AG09319 (cell line): ENCODE data around the gene SASH1.

Experiments used
- DNase-seq: peaks from one replicate; pipeline ENCODE4 v3.0.0-alpha.2; 2010; ENCODE audit warnings: low read depth; ENCODE audit errors: extremely low read depth
- TF ChIP-seq, protein P1 (sequence below): IDR thresholded peaks from 2 replicates; pipeline ENCODE4 v1.5.1; 2011; ENCODE audit warnings: low read depth, mild to moderate bottlenecking, inconsistent platforms, low read length, moderate library complexity

Gene SASH1

DNA sequence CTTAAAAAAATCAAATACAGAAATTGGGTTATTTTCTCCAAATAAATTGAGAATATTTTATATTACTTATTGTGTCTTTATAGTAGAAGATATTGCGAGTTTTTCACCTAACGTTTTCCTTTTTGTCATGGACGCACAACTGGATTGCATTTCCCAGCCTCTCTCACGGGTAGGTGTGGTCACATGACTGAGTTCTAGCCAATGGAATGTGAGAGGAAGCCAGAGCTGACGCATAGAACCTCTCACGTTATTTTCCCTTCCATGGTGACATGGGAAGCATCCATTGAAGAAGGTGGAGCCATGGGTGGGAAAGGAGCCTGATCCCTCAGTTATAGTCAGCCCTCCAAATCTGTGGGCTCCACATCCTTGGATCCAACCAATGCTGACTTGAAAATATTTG lies 248.2 kb downstream of the SASH1 start:
- no peak for DNase-seq

DNA sequence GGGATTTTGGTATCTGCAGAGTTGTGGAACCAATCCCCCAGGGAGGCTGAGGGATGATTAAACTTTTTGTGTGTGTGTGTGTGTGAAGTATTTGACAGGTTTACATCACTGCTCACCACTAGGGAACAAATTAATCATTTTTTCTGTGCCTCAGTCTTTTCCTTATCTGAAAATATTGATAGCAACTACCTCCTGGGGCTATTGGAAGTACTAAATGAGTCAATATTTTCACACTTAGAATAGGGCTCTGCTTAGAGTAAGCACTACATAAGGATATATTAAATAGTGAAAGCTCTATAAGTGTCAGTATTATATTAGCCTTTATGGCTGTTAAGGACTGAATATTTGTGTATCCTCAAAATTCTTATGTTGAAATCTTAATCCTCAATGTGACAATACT lies 249.0 kb downstream of the SASH1 start:
- TF ChIP-seq, protein P1, sequence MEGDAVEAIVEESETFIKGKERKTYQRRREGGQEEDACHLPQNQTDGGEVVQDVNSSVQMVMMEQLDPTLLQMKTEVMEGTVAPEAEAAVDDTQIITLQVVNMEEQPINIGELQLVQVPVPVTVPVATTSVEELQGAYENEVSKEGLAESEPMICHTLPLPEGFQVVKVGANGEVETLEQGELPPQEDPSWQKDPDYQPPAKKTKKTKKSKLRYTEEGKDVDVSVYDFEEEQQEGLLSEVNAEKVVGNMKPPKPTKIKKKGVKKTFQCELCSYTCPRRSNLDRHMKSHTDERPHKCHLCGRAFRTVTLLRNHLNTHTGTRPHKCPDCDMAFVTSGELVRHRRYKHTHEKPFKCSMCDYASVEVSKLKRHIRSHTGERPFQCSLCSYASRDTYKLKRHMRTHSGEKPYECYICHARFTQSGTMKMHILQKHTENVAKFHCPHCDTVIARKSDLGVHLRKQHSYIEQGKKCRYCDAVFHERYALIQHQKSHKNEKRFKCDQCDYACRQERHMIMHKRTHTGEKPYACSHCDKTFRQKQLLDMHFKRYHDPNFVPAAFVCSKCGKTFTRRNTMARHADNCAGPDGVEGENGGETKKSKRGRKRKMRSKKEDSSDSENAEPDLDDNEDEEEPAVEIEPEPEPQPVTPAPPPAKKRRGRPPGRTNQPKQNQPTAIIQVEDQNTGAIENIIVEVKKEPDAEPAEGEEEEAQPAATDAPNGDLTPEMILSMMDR = no peak
- DNase-seq = no peak

More for the DNA sequence above, 248.2 kb downstream of the SASH1 start:
- TF ChIP-seq, protein P1 = no peak

DNA sequence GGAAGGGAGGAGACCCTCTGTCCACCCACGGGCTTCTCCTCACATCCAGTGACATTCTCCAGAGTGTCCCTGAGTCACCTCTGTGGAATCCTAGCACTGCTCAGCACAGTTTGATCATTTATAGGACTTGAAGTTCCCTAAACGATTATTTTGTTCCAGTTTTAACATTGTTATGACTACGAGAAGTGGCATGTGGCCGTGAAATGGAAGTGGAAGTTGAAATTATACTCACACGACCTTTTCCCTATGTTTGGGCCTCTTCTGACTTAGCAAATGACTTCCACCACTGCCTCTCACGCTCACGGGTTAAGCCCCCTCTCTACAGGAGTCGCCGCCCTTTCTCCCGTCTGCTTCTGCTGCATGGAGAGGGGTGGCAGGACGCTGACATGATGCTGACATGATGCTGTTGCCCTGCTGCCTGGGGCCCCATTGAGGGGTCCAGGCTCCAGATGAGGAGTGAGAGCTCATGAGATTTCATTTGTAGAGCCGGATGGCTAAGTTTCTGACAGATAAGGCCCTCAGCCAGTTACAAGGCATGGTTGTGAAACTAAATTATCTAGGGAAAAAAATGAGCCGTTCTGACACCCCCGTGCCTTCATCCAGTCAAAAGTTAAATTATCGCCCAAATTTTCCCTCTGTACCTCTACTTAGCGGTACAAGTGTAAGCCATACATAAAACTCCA lies 250.6 kb downstream of the SASH1 start:
- DNase-seq = no peak
- TF ChIP-seq, protein P1 = no peak

DNA sequence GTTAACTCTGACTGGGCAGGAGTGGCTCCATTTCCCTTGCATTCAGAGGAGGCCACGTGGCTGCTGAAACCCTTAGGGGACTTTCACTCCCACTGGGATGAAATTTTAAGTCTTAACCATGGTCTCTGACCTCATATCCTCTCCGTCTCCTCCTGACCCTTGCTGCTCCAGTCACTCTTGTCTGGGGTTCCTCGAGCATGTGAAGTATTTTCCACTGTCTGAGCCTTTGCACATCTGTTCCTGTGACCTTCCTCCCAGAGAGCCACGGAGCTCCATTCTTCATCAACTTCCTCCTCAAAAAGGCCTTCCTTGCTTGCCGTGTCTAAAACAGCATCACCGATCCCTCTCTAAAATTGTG lies 251.2 kb downstream of the SASH1 start:
- DNase-seq = no peak
- TF ChIP-seq, protein P1 = no peak

DNA sequence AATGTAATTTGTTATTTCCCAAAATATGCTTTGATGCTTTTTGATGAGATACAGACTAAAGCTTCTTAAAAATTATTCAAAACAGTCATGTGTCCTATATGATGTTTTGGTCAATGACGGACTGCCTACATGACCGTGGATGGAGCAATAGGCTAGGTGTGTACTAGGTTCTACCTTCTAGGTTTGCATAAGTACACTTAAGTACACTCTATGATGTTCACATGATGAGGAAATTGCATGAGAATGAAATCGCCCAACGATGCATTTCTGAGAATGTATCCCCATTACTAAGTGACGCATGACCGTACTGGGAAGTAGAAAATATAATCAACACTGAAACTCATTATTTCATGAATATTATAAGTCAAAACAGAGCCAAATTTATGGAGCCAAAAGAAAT lies 252.9 kb downstream of the SASH1 start:
- no peak for DNase-seq

GRCh38 chr6:148596891-148597455 lies 254.3 kb downstream of the SASH1 start:
- TF ChIP-seq, protein P1 = no peak
- no peak for DNase-seq

More for the DNA sequence above, 252.9 kb downstream of the SASH1 start:
- TF ChIP-seq, protein P1 = no peak

DNA sequence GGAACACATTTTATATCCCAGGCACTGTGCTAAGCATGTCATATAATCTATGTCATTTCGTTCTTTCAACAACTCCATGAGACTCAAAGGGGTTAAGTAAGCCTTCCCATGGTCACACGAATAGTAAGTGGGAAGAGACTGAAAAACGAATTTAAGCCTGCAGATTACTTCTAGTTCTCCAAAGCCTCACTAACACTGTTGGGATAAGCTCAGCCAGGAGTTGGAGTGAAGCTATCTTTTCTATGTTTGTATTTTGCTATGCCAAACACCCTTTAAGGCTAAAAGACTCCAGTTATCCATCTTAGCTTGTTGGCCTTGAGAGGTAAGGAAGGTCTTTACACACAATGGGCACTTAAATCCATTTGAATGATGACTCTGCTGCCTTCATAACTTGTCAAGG lies 256.1 kb downstream of the SASH1 start:
- TF ChIP-seq, protein P1 = no peak
- DNase-seq = no peak
